Measurements from ENCODE around the gene COL1A1.
A peak's percentile ranks its signal among the peaks of the same experiment; 100 is the strongest.

COL1A1 gene

DNA sequence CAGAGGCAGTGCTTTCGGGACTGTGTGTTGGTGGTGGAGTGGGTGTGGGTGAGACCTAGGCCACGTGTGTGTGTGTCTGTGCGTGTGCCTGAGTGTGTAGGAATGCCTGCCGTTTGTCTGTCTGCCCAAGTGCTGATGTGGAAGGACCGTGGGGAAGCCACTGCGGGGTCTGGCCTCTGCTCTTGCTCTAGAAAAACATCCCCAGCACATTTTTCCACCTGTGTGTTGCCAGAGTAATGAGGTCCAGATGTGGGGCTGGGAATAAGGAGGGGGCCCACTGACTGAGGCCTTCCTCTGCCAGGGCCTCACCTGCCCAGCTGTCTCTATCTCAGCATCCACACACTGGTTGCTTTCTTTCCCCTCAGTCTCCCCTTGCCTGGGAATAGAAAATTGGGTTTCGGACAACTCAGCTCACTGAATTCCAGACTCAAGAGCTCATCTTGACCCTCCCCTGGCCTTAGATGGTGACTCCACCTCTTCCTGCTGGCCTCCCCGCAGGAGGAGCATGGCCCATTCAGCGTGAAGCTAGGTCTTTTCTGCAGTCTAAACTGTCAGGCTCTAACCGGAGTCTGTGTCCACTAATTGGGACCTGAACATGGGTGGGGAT is 28.0 kb downstream of the COL1A1 start:
- no peak for DNase-seq (ENCODE audit: low read depth in 1 of 2, low spot score in 1 of 2)

DNA sequence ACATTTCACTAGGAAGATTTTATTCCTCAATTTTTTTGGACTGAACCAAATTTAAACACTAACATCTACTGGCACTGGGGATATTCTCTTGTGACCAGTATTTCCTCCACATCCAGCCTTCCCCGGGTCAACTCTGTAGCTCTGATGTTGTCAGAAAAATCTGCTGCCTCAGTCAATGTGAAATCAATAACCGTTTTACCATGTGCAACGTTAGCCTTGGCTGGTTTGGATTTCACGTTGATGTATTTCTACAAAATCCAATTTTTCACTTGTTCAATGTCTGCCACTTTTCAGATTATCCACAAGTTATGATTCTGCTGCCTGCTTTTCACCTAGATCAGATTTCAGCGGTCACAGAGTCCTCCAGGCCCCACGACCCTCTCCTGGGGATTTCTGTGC is 28.5 kb downstream of the COL1A1 start:
- DNase-seq (ENCODE audit: low read depth in 1 of 2, low spot score in 1 of 2): no peak

DNA sequence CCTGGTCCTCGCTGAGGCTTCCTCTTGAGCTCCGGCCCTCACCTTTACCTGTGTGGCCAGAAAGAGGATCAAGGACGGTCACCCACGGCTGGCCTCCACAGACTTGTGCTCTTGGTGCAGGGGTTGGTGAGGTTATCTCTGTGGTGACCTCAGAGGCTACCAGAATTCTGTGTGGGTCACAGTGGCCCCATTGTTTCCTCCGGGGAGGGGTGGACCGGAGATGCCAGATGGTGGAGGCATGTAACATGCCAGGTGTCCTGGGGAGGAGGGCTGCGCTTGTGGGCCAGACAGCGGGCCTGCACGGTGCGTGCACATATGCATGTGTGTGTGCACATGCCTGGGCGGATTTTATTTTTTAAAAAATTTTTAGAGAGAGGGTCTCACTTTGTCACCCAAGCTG is 29.3 kb downstream of the COL1A1 start:
- no peak for DNase-seq (ENCODE audit: low read depth in 1 of 2, low spot score in 1 of 2)

DNA sequence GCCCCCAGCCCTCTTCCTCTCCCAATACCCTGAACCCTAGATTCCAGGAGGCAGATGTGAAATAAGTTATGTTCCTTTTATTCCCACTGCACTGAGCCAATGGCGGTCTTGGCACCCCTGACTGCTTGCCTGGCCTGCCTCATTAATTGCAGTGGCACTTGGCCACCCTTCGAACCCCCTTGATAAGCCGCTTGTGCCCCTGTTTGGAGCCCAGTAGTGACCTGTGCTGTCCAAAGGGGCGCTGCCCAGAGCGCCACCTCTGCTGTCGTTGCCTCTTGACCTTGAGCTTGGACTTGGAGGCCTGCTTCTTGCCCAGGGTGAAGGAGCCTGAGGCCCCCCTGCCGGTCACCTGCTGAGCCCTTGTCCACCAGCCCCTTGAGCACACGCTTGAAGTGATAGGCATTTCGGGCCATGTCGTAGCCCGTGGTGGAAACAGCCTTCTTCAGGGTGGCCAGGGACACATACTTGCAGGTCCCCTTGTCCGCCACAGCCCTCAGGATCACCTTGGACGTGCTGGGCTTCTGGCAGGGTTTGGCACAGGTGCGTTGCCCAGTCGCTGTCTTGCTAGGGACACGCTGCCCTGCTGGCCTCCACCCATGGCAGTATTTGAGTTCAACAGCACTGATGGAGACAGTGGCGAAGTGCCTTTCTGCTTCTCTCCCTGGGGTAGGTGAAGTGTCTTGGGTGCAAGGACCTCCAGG is 29.9 kb downstream of the COL1A1 start:
- no peak for DNase-seq (ENCODE audit: low read depth in 1 of 2, low spot score in 1 of 2)

DNA sequence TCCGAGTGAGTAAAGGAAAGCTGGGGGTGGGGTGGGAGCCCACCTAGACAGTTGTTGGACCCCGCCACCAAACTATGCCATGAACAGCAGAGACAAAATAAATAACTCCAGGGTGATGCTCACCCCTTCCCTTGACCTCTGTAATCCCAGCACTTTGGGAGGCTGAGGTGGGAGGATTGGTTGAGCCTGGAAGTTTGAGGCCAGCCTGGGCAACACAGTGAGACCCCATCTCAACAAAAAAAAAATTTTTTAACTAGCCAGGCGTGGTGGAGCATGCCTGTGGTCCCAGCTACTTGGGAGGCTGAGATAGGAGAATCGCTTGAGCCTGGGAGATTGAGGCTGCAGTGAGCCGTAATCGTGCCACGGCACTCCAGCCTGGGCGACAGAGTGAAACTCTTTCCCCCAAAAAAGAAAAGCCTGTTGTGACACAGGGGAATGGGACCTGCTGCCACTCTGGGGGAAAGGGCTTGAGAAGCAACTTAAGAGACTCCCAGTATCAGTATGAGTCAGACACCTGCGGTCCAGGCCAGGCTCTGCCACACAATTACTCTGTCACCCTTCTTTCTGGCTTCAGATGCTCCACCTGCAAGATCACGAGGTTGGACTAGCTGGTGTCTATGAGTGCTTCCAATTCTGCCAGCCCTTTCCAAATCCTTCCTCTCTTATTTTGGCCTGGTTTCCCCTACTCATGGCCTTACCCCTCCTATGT is 30.6 kb downstream of the COL1A1 start:
- no peak for DNase-seq (ENCODE audit: low read depth in 1 of 2, low spot score in 1 of 2)

DNA sequence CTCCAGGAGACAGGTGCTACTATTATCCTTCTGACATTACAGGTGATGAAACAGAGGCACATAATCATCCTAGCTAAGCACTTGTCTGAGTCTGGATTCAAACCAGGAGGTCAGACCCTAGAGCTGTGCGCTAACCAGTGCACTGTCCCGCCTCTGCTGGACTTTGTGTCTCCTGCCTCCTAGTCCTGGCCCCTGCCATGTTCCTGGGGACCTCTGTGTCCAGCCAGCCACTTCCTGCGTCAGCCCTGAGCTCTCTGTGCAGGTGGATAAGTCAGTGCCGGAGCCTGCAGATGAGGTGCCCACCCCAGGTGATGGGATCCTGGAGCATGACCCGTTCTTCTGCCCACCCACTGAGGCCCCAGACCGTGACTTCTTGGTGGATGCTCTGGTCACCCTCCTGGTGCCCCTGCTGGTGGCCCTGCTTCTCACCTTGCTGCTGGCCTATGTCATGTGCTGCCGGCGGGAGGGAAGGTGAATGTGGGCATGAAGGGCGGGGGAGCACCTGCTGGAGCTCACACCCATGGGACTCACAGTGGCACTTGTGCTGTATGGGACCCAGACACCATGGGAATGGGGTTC is 31.5 kb downstream of the COL1A1 start:
- DNase-seq (ENCODE audit: low read depth in 1 of 2, low spot score in 1 of 2): no peak

DNA sequence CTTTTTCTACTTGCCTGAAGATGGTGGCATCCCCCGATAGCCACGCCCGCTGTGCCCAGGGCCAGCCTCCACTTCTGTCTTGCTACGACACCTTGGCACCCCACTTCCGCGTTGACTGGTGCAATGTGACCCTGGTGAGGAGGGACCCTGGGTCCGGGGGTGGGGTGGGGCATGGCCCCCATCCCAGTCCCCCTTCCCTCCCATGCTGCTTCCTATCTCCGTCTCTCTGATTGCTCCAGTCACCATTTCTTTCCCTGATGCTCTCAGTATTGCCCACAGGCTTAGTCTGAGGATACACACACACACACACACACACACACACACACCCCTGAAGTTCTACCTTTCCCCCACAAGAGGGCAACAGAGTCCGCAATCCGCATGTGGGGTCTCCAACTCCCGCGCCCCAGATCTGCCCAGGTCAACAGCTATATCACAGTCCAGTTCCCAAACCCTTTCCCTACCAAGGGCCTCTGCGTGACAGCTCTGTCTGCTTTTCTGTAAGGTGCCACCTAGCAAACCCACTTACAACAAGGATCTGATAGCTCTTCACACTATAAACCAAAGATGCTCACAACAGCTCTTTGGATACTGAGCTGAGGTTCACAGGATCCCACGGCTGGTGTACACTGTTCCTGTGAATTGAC is 32.2 kb downstream of the COL1A1 start:
- DNase-seq (ENCODE audit: low read depth in 1 of 2, low spot score in 1 of 2): peak; percentile 14 to 28

DNA sequence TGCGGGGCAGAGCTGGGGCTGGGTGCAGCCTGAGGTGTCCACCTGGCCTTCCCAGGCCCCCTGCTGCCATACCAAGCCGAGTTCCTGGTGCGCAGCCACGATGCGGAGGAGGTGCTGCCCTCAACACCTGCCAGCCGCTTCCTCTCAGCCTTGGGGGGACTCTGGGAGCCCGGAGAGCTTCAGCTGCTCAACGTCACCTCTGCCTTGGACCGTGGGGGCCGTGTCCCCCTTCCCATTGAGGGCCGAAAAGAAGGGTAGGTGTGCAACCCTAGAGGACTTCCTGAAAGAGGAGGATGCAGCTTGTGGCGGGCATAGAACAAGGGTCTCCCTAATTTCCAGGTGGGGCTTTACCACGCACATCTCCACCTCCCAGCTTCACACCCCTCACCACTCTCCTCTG is 33.1 kb downstream of the COL1A1 start:
- DNase-seq (ENCODE audit: low read depth in 1 of 2, low spot score in 1 of 2): no peak

DNA sequence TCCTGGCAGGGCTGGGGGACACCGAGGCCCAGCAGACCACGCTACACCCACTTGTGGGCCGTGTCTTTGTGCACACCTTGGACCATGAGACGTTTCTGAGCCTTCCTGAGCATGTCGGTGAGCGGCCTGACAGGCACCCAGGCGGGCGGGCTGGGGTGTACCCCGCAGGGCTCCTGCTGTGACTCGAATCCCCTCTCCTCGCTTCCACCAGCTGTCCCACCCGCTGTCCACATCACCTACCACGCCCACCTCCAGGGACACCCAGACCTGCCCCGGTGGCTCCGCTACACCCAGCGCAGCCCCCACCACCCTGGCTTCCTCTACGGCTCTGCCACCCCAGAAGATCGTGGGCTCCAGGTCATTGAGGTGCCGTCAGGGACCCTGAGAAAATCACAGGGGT is 34.1 kb downstream of the COL1A1 start:
- DNase-seq (ENCODE audit: low read depth in 1 of 2, low spot score in 1 of 2): no peak

DNA sequence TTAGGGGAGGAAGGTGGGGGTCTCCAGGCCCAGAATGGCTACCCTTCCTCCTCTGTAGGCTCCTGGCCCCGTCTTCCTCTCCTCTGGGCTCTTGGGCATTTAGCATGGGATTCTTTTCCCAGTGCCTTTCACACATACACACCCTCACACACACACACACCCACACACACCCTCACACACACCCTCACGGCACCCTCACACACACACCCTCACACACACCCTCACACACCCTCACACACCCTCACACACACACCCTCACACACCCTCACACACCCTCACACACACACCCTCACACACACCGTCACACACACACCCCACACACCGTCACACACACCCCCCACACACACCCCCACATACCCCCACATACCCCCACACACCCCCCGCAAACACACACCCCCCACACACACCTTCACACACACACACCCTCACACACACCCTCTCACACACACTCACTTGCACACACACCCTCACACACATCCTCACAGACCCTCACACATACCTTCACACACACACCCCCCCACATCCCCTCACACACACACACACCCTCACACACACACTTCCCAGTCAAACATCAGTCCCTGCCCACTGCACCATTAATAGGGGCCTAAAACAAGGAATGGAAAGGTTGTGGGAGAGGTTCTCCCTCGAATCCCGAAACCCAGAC is 34.8 kb downstream of the COL1A1 start:
- no peak for DNase-seq (ENCODE audit: low read depth in 1 of 2, low spot score in 1 of 2)

DNA sequence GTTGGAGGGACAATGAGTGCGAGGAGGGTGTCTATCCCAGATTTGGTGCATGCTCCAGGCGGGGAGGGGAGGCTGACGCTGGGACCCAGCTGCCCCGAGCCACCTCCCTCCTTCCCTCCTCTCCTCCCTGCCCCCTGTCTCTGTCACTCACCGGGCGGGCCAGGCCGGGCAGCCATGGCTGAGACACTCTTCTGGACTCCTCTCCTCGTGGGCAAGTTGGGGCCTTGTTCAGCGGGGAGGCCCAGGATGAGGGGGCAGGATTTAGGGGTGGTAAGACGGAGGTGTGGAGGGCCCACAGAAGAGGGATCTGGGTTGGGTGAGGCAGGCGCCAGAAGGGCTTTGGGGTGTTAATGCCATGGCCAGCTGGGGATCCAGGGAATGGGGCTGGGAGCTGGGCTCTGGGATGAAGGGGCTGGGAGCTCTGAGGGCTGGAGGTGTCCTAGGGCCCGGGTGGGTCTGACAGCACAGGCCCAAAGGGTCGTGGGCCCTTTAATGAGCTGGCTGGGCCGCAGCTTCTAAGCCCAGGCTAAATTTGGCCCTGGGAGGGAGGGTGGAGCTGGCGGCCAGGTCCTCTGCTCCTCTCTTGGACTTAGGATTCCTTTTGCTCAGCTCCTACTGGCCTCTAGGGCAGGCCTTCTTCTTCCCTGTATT is 35.4 kb downstream of the COL1A1 start, which contains the start of gene SGCA:
TSS of gene SGCA (plus strand) at position 139 of the 651 bp plus-strand sequence. CDS start at position 175, 36 bp downstream.
- DNase-seq (ENCODE audit: low read depth in 1 of 2, low spot score in 1 of 2): no peak

DNA sequence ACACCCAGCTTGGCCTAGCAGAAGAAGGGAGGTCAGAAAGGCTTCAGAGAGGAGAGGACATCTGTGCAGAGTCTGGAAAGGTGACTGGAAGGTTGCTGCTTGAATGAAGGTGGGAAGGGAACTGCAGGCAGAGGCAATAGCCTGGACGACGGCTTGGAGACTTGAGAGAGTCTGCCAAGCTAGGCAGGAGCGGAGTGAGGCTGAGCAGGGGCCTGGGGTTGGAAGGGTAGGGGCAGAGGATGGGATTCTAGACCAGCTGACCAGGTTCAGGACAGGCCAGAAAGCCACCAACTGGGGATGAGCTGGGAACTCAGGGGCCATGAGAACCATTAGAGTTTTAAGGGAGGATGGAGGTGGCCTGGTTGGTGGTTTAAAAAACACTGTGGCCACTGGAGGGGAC is 36.0 kb downstream of the COL1A1 start:
- DNase-seq (ENCODE audit: low read depth in 1 of 2, low spot score in 1 of 2): no peak

DNA sequence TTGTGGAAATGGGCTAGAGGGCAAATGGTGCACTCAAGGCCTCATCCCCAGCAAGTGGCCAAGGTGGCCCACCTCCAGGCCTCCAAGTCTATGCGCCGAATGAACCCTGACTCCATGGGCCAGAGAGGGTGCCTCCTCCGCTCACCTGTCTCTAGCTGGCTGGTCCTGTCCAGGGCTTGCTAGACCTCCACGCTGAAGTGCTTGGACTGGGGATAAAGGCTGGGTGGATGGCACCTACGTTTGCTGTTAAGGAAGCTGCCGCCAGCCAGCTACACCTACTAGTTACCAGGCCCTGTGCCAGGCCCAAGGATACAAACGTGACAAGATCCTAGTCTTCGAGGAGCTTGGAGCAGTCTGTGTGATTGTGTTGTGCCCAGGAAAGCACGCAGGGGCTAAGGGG is 36.4 kb downstream of the COL1A1 start:
- DNase-seq (ENCODE audit: low read depth in 1 of 2, low spot score in 1 of 2): no peak

DNA sequence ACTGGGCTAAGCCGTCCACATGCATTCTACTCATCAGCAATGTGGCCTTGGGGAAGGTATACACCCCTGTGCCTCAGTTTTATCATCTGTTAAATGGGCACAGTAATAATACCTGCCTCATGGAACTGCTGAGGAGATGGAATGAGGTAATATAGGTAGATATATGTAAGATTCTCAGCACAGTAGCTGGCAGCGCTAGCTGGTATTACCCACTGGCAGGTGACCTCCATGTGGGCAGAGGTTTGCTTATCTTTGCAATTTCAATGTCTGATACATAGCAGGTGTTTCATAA is 36.8 kb downstream of the COL1A1 start:
- no peak for DNase-seq (ENCODE audit: low read depth in 1 of 2, low spot score in 1 of 2)

DNA sequence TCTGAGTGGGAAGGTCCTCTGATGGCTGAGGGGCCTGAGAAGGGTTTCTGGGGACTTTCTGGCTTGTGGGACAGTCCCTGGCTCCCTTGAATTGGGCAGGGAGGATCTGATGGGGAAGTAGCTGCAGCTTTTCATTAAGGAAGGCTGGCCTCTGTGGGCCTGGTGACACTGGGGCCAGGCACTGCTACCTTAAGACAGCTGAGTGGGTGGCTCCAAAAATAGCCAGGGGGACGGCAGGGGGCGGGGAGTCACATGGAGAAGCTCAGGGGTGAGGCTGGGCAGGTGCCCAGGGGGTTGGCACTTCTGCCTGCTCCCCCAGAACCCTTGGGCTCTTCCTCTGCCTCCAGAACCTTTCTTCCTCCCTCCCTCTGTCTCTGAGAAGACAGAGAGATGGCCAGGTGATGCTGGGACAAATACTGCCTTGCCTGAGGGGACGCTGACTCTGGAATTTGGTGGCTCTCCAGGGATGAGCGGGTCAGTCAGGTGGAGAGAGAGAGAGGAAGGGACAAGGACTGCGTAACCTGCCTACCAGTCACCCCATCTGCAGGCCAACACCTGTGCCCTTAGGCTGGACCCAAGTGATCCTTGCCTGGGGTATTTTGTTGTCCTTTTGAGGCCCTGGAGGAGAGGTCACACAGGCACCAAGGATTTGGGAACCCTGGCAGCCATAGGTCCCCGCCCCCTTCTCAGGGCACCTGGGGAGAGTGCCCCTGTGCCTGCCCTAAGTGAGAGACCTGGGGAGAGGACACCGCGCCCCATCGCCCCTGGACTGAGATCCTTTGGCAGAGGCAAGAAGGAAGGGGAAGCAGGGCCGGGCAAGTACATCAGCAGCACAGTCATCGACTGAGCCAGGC is 37.4 kb downstream of the COL1A1 start:
- no peak for DNase-seq (ENCODE audit: low read depth in 1 of 2, low spot score in 1 of 2)

DNA sequence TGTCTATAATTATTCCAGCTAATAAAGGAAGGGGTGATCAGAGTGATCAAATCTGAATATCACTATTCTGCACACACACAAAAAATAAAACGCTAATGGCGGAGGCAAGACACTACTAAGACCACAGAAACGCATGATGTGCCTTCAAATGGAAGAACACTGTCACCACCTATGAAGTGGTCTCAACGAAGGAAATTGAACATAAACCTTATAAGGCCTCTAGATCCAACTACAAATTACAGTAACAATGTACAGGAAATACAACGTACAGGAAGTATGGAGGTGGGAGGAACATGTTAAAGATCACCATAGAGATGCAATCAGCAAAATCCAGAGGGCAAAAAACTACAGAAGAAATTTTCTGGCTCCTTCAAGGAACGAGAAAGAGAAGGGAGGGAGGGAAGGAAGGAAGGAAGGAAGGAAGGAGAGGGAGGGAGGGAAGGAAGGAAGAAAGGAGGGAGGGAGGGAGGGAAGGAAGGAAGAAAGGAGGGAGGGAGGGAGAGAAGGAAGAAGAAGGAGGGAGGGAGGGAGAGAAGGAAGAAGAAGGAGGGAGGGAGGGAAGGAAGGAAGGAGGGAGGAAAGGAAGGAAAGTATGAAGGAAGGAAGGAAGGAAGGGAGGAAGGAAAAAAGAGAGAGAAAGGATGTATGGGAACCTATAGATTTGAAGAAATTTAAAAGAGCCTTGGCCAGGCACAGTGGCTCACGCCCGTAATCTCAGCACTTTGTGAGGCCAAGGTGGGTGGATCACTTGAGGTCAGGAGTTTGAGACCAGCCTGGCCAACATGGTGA is 38.8 kb downstream of the COL1A1 start:
- DNase-seq (ENCODE audit: low read depth in 1 of 2, low spot score in 1 of 2): no peak

DNA sequence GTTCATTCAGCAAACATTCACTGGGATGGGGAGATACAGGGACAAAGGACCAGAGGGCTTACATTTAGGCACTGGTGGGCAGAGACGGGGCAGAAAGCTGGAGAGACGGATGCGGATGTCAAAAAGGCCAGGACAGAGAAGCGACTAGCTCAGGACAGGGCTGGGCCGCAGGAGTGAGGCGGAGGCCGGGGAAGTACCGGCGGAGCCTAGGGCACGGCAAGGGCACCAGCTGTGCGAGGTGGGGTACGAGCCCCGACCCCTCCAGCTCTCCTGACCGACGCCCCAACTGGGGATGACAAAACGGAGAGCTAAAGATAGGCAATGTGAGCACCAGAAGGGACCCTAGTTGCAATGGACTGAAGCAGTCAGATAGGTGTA is 39.5 kb downstream of the COL1A1 start:
- no peak for DNase-seq (ENCODE audit: low read depth in 1 of 2, low spot score in 1 of 2)

DNA sequence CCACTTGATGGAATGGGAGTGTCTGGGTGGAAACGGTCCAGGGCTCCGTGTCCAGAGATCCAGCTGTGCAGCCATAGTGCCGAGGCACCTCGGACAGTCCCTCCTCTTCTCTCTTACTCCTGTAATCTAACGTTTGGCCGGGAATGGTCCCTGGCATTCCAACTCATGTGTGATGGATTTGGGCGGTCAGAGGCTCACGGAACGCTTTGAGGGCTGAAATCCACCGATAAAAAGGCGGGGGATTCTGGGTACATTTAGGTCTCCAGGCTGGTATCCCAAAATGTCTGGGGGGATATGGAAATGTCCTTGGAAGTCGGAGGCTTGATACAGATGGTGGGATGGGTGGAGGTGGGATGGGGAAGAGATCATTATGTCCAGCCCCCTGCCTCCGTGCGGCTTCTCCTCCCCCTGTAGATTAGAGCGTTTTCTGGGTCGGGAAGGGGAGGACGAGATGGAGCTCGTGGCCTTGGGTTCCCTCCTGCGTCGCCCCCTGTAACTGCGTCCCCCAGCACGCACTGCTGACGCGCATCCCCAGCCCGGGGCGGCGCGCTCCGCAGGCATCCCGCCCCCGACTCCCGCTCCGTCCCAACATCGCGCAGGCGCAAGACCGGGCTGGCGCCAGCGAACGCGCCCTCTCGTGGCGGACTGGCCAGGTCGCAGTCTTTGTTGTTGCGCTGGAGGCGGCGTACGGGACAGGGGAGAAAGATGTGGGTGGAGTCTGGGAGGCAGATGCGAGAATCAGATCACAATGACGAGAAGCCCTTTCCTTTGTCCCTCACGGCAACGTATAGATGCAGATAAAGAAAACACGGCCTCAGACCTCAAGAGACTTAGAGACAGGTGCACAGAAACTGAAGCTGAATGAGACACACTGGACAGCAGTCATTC is 40.2 kb downstream of the COL1A1 start:
- DNase-seq (ENCODE audit: low read depth in 1 of 2, low spot score in 1 of 2): peak; percentile 90 to 94

Measured in stimulated activated CD4-positive, alpha-beta T cell treated with anti-CD3 and anti-CD28 coated beads, Interleukin-15, amount 100 ng/mL, for 1 hour (primary cell).